H1 (cell line): Measurements from ENCODE around the gene HRH2. TPM values are rescaled to one million over a fixed set of nuclear protein-coding genes. Genes with fewer than 3 reads are reported as not detected.
A peak's percentile ranks its signal among the peaks of the same experiment; 100 is the strongest.

Experiments used
- CTCF ChIA-PET: fragments of 300-600 bp; sonication (Branson Sonifier 250); formaldehyde crosslinking; loops from one replicate; lab custom pipeline; 2021; ENCODE audit not compliant: partially characterized antibody; lab: Charles Lee
- POLR2A ChIA-PET: fragments of 300-600 bp; sonication (Branson Sonifier 250); formaldehyde crosslinking; loops from one replicate; lab custom pipeline; 2021; ENCODE audit warnings: inconsistent platforms; ENCODE audit not compliant: partially characterized antibody; lab: Charles Lee
- DNase-seq, 2 experiments: peaks; one replicate each; pipeline versions ENCODE4 v3.0.0 to v3.0.0-alpha.2; 2010 to 2022; ENCODE audit warnings: low spot score in 2 of 2, low read depth in 1 of 2, mixed read lengths in 1 of 2
- FAIRE-seq: peaks from 2 replicates; lab custom pipeline; 2011; peaks lifted over from hg19 to GRCh38; lab: Jason Lieb, UNC
- H2AFZ ChIP-seq: 2 replicates; pipeline ENCODE4 v1.8.1; 2012; ENCODE audit warnings: low read length, inconsistent platforms
- H2AK5ac ChIP-seq: 2 replicates; pipeline ENCODE4 v1.6.1; 2013; ENCODE audit warnings: low read depth, low read length
- H2BK120ac ChIP-seq: replicated peaks from 2 replicates; pipeline ENCODE3; 2013; ENCODE audit warnings: low read depth, low read length, inconsistent platforms
- H2BK12ac ChIP-seq: 2 replicates; pipeline ENCODE4 v1.6.1; 2013; ENCODE audit warnings: low read depth, low read length
- H2BK15ac ChIP-seq: 2 replicates; pipeline ENCODE4 v1.6.1; 2013; ENCODE audit warnings: low read length
- H2BK20ac ChIP-seq: 2 replicates; pipeline ENCODE4 v1.6.1; 2013; ENCODE audit warnings: low read length
- H2BK5ac ChIP-seq: 2 replicates; pipeline ENCODE4 v1.6.1; 2013; ENCODE audit warnings: low read depth, low read length
- H3K14ac ChIP-seq: 2 replicates; pipeline ENCODE4 v1.6.1; 2013; ENCODE audit warnings: inconsistent platforms; ENCODE audit not compliant: insufficient read length
- H3K18ac ChIP-seq: 2 replicates; pipeline ENCODE4 v1.6.1; 2013; ENCODE audit warnings: low read length; ENCODE audit errors: extremely low read depth
- H3K23ac ChIP-seq: 2 replicates; pipeline ENCODE4 v1.6.1; 2013; ENCODE audit warnings: inconsistent platforms; ENCODE audit not compliant: insufficient read length
- H3K23me2 ChIP-seq: 2 replicates; pipeline ENCODE4 v1.6.1; 2013; ENCODE audit warnings: low read depth, low read length
- H3K27ac ChIP-seq: 2 replicates; pipeline ENCODE4 v1.6.1; 2011; ENCODE audit warnings: low read depth, low read length, inconsistent platforms
- H3K27me3 ChIP-seq, 4 experiments: replicated peaks in 1 of 4; 1 replicate in 1 of 4; 2 replicates in 3 of 4; pipeline versions ENCODE4 v1.6.1 to v1.8.1; 2011 to 2013; ENCODE audit warnings: low read length in 3 of 4, mild to moderate bottlenecking in 3 of 4, inconsistent platforms in 2 of 4, mixed read lengths in 2 of 4, moderate library complexity in 1 of 4; ENCODE audit not compliant: control insufficient read depth in 3 of 4, insufficient read depth in 3 of 4; ENCODE audit errors: extremely low read depth in 1 of 4
- H3K36me3 ChIP-seq, 4 experiments: 2 replicates each; pipeline versions ENCODE4 v1.6.1 to v1.8.1; 2011 to 2013; ENCODE audit warnings: mild to moderate bottlenecking in 4 of 4, low read length in 3 of 4, moderate library complexity in 2 of 4, control low read depth in 1 of 4, inconsistent platforms in 1 of 4; ENCODE audit not compliant: insufficient read depth in 4 of 4, control insufficient read depth in 2 of 4
- H3K4ac ChIP-seq: replicated peaks from 2 replicates; pipeline ENCODE3; 2013; ENCODE audit warnings: low read length, low read depth, mixed read lengths, inconsistent platforms; ENCODE audit not compliant: insufficient read length
- H3K4me1 ChIP-seq, 4 experiments: replicated peaks in 1 of 4; 1 replicate in 1 of 4; 2 replicates in 3 of 4; pipeline versions ENCODE4 v1.6.1 to v1.8.1; 2011 to 2013; ENCODE audit warnings: low read length in 3 of 4, inconsistent platforms in 2 of 4, mixed read lengths in 1 of 4; ENCODE audit not compliant: insufficient read depth in 4 of 4, control insufficient read depth in 3 of 4
- H3K4me2 ChIP-seq, 2 experiments: 2 replicates each; pipeline versions ENCODE4 v1.6.1 to v1.8.1; 2011 to 2013; ENCODE audit warnings: low read depth in 2 of 2, low read length in 2 of 2, control low read depth in 1 of 2, inconsistent platforms in 1 of 2, mild to moderate bottlenecking in 1 of 2; ENCODE audit not compliant: insufficient read depth in 1 of 2
- H3K4me3 ChIP-seq, 4 experiments: fragments of 200-600, 300-600 bp in 1 of 4; sonication (generic), shearing (Covaris generic), sonication (Bioruptor Twin) in 1 of 4; 2 replicates each; pipeline versions ENCODE4 v1.5.1 to v1.8.1; 2011 to 2016; ENCODE audit warnings: low read length in 4 of 4, low read depth in 3 of 4, control low read depth in 2 of 4, inconsistent platforms in 2 of 4, mild to moderate bottlenecking in 2 of 4, mixed read lengths in 1 of 4, moderate library complexity in 1 of 4; ENCODE audit not compliant: insufficient read depth in 2 of 4; ENCODE audit errors: extremely low read depth in 1 of 4
- H3K56ac ChIP-seq: replicated peaks from 2 replicates; pipeline ENCODE3; 2013; ENCODE audit warnings: low read depth, mild to moderate bottlenecking, mixed read lengths, low read length, inconsistent platforms; ENCODE audit not compliant: insufficient read length
- H3K79me1 ChIP-seq: 2 replicates; pipeline ENCODE4 v1.6.1; 2013; ENCODE audit warnings: low read depth, low read length, control low read depth
- H3K79me2 ChIP-seq, 2 experiments: 2 replicates each; pipeline versions ENCODE4 v1.6.1 to v1.8.1; 2012 to 2013; ENCODE audit warnings: low read length in 2 of 2, mild to moderate bottlenecking in 2 of 2, inconsistent platforms in 1 of 2; ENCODE audit not compliant: insufficient read depth in 2 of 2, control insufficient read depth in 1 of 2
- H3K9ac ChIP-seq, 4 experiments: replicated peaks in 1 of 4; 1 replicate in 1 of 4; 2 replicates in 3 of 4; pipeline versions ENCODE4 v1.6.1 to v1.8.1; 2011 to 2013; ENCODE audit warnings: low read depth in 3 of 4, low read length in 3 of 4, control low read depth in 2 of 4, mild to moderate bottlenecking in 2 of 4, moderate library complexity in 2 of 4, inconsistent platforms in 1 of 4; ENCODE audit errors: extremely low read depth in 1 of 4
- H3K9me3 ChIP-seq, 2 experiments: 2 replicates each; pipeline versions ENCODE4 v1.6.1 to v1.8.1; 2012 to 2013; ENCODE audit warnings: mild to moderate bottlenecking in 2 of 2, moderate library complexity in 2 of 2, control low read depth in 1 of 2, inconsistent platforms in 1 of 2, low read depth in 1 of 2, low read length in 1 of 2, mixed read lengths in 1 of 2; ENCODE audit not compliant: insufficient read depth in 2 of 2
- H4K20me1 ChIP-seq, 2 experiments: replicated peaks in 1 of 2; 2 replicates each; pipeline versions ENCODE3 to v1.8.1; 2011 to 2013; ENCODE audit warnings: inconsistent platforms in 2 of 2, low read length in 2 of 2, mild to moderate bottlenecking in 1 of 2; ENCODE audit not compliant: insufficient read depth in 2 of 2, control insufficient read depth in 1 of 2
- H4K5ac ChIP-seq: 2 replicates; pipeline ENCODE4 v1.6.1; 2013; ENCODE audit warnings: low read length, low read depth, mixed read lengths, inconsistent platforms; ENCODE audit not compliant: insufficient read length
- H4K8ac ChIP-seq: 2 replicates; pipeline ENCODE4 v1.8.0; 2013; ENCODE audit warnings: mild to moderate bottlenecking, moderate library complexity, low read length, inconsistent platforms; ENCODE audit not compliant: insufficient read depth; ENCODE audit errors: extremely low read depth
- H4K91ac ChIP-seq: replicated peaks from 2 replicates; pipeline ENCODE3; 2013; ENCODE audit warnings: low read length, mixed read lengths, inconsistent platforms; ENCODE audit not compliant: insufficient read length
- CEBPB ChIP-seq: IDR thresholded peaks from 2 replicates; pipeline ENCODE4 v1.6.1; 2012; ENCODE audit warnings: low read depth, low read length
- CTBP2 ChIP-seq: IDR thresholded peaks from 2 replicates; pipeline ENCODE4 v1.7.0; 2011; ENCODE audit warnings: borderline replicate concordance, mild to moderate bottlenecking, moderate library complexity, mixed read lengths, low read length; ENCODE audit not compliant: insufficient read depth, insufficient read length
- RFX5 ChIP-seq: IDR thresholded peaks from 2 replicates; pipeline ENCODE4 v1.6.1; 2011; ENCODE audit warnings: low read depth, low read length, improper control_type of control experiment, borderline replicate concordance
- SAP30 ChIP-seq: fragments of 300-600 bp; sonication (generic); IDR thresholded peaks from 2 replicates; pipeline ENCODE4 v1.7.1; 2012; ENCODE audit warnings: low read length, moderate library complexity, mild to moderate bottlenecking, inconsistent platforms; ENCODE audit not compliant: insufficient read depth, insufficient replicate concordance
- SIRT6 ChIP-seq: IDR thresholded peaks from one replicate; pipeline ENCODE4 v1.7.1; 2012; ENCODE audit warnings: low read length, inconsistent platforms
- WGBS, 2 experiments: shearing (Covaris generic) in 1 of 2; methylation state at CpG; one replicate each; pipeline versions ENCODE4 v1.1.6 to v1.1.7; 2013 to 2015; ENCODE audit warnings: low lambda C conversion rate in 2 of 2, mixed read lengths in 2 of 2, inconsistent platforms in 1 of 2, low coverage in 1 of 2, missing lambda C conversion rate in 1 of 2; ENCODE audit not compliant: insufficient replicate concordance in 2 of 2, insufficient coverage in 1 of 2, insufficient read length in 1 of 2; ENCODE audit errors: extremely low coverage in 1 of 2, missing lambda C conversion rate in 1 of 2; 5-methylcytosine and 5-hydroxymethylcytosine counted together
- long read RNA-seq, 2 experiments: library from RNA in 1 of 2; library from capped mRNA in 1 of 2; stranded (forward); transcript quantifications; one replicate each; pipeline ENCODE4 v2.0.0, GENCODE V29; 2021; ENCODE audit warnings: inconsistent platforms in 1 of 2
- polyA minus RNA-seq, 3 experiments: library from RNA; depleted of rRNA, polyadenylated mRNA; stranded (reverse); fragments of >200 nt; gene quantifications; 1 replicate in 2 of 3; 2 replicates in 1 of 3; pipeline ENCODE4 v1.2.3, GENCODE V29; 2011
- polyA plus RNA-seq, 7 experiments: library from polyadenylated mRNA; depleted of rRNA in 3 of 7; stranded (reverse) in 5 of 7; unstranded in 2 of 7; fragments of >200 nt in 5 of 7; fragments of 200-250 nt in 2 of 7; gene quantifications; 1 replicate in 5 of 7; 2 replicates in 1 of 7; 4 replicates in 1 of 7; pipeline versions ENCODE4 v1.2.1 to v1.2.3, GENCODE V29; 2011 to 2013; ENCODE audit warnings: missing spikeins in 2 of 7, mixed read lengths in 2 of 7
- total RNA-seq: library from RNA; stranded (reverse); fragmentation: NEBNext Ultra II Directional; extraction: Animal tissue kit (Norgen Biotek cat#: 25700); gene quantifications from 2 replicates; pipeline ENCODE4 v1.2.1, GENCODE V29; 2021
- TF ChIP-seq, protein P1 (sequence below): IDR thresholded peaks from 2 replicates; pipeline ENCODE4 v1.6.1; 2012; ENCODE audit warnings: inconsistent platforms

Gene HRH2, protein sequence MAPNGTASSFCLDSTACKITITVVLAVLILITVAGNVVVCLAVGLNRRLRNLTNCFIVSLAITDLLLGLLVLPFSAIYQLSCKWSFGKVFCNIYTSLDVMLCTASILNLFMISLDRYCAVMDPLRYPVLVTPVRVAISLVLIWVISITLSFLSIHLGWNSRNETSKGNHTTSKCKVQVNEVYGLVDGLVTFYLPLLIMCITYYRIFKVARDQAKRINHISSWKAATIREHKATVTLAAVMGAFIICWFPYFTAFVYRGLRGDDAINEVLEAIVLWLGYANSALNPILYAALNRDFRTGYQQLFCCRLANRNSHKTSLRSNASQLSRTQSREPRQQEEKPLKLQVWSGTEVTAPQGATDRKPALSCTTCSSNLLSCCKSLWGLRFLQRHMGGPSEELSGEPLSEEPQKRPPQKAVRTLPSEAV
- 8.1 and 9.3 TPM in 2 replicates for total RNA-seq
- polyA plus RNA-seq (2011; rRNA removed): 7.8 and 10.2 TPM in 2 replicates
- 4.0 TPM for polyA plus RNA-seq (2011; cell fraction: cytosol; rRNA removed)
- 10.3 TPM for polyA plus RNA-seq (2011; cell fraction: nucleus; rRNA removed)
- 6.5 to 7.4 TPM (median 7.2 TPM) in 4 replicates for polyA plus RNA-seq (2012, experiment 1 of 2)
- polyA plus RNA-seq (2012, experiment 2 of 2): 5.5 TPM
- polyA plus RNA-seq (2013, experiment 1 of 2): 9.8 TPM
- polyA plus RNA-seq (2013, experiment 2 of 2): 9.8 TPM
- polyA minus RNA-seq (2011; rRNA and poly(A)+ RNA removed): 16.1 and 21.8 TPM in 2 replicates
- 5.1 TPM for polyA minus RNA-seq (2011; cell fraction: cytosol; rRNA and poly(A)+ RNA removed)
- 12.5 TPM for polyA minus RNA-seq (2011; cell fraction: nucleus; rRNA and poly(A)+ RNA removed)
- long read RNA-seq, experiment 1, partial matches to known transcripts: 0 of 7 reads
- long read RNA-seq, experiment 1, other reads (novel, unspliced or antisense): 6 of 7 reads
- long read RNA-seq, experiment 2, partial matches to known transcripts: 0 of 2 reads
- long read RNA-seq, experiment 2, other reads (novel, unspliced or antisense): 2 of 2 reads

DNA sequence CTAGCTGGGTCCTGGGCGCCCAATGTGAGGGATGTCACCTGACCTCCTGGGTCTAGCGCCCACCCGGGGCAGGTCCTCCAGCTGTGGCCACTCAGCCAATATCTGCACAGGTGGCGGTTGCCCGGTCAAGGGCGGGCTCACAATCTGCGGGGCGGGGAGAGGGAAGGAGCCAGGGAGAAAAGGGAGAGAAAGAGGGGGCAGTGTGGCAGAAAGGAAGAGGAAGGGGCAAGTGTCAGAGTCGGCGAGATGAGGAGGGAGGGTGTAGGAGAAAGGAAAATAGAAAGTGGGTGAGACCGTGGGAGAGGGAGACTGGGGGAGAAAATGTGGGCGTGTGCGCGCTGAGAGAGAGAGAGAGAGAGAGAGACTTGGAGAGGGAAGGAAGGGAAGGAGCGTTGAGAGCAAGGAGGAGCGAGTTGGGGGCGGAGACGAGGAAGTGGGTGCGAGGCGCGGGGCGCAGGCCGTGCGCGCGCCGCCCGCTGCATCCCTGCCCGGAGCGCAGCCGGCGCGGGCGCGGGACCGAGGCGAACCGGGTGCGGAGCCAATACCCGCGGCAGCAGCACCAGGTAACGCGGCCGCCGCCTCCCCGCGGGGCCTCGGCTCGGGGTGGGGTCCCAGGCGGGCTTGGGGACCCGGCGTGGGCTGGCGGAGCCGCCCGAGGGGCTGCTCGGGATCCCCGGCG lies at the start of gene HRH2:
Gene HRH2 (plus strand): TSS at position 479 of the 679 bp plus-strand sequence. CDS start 25,163 bp downstream, outside the sequence.
- no peak within 1 kb of the TSS for H3K14ac ChIP-seq
- no peaks in the 10 kb centered on the region for H3K9me3 ChIP-seq
- peak within 1 kb of the TSS; percentile 34; the same call in 1 of the 2 replicates for H2BK15ac ChIP-seq
- H2BK120ac ChIP-seq: no peak within 1 kb of the TSS
- no peaks in the 10 kb centered on the region for H4K20me1 ChIP-seq
- H4K8ac ChIP-seq: peak within 1 kb of the TSS; percentile 28
- no peak within 1 kb of the TSS for H3K56ac ChIP-seq
- H3K27ac ChIP-seq: no peak within 1 kb of the TSS
- H3K23me2 ChIP-seq: peaks cover 11% of the 10 kb centered on the region; the same call in 1 of the 2 replicates
- no peak for FAIRE-seq
- peak in 1 of 2 experiments; percentile 71 for DNase-seq
- H3K27me3 ChIP-seq: peaks cover 0 to 6% (median 0%) of the 10 kb centered on the region in 4 experiments; a peak in 5 of 7 replicates
- H3K4me3 ChIP-seq: peak within 1 kb of the TSS; percentile 51 to 83 (median 80)
- H3K4me2 ChIP-seq: peak within 1 kb of the TSS; percentile 94
- no peak within 1 kb of the TSS; the same call in 1 of the 2 replicates for H2BK5ac ChIP-seq
- peak within 1 kb of the TSS; percentile 85 for H3K18ac ChIP-seq
- peak within 1 kb of the TSS; percentile 62; the same call in 1 of the 2 replicates for H2BK12ac ChIP-seq
- no peak within 1 kb of the TSS for H2AK5ac ChIP-seq
- peaks cover 0 to 11% (median 2%) of the 10 kb centered on the region in 4 experiments; a peak in 5 of 7 replicates for H3K4me1 ChIP-seq
- peak within 1 kb of the TSS; percentile 7 for H4K5ac ChIP-seq
- 2% methylated on average over 36 of the region's 58 CpGs; no CpG with 5 or more reads in 1 of the 2 experiments for WGBS, 2 experiments
- ChIA-PET POLR2A (interaction anchor here (0.7 to 1.3 kb wide), 3 partner anchors 16 to 41 kb away, joined by 3 to 4 read pairs (median 3); no protein-coding TSS in a partner anchor), CTCF (interaction anchor here (0.7 to 3.6 kb wide), 6 partner anchors 8 to 124 kb away, joined by 3 to 14 read pairs (median 4); no protein-coding TSS in a partner anchor)
- no peaks in the 10 kb centered on the region for H3K79me2 ChIP-seq
- peak within 1 kb of the TSS; percentile 42; the same call in 1 of the 2 replicates for H2AFZ ChIP-seq
- no peaks in the 10 kb centered on the region for H3K36me3 ChIP-seq
- 0 out of 2 replicates have a peak within 1 kb of the TSS, but pooled peaks have one; percentile 49 for H2BK20ac ChIP-seq
- no peaks in the 10 kb centered on the region for H3K79me1 ChIP-seq
- peak within 1 kb of the TSS; percentile 26 for H4K91ac ChIP-seq
- H3K9ac ChIP-seq: peak within 1 kb of the TSS in 3 of 4 experiments; percentile 45 to 55 (median 50); a peak in 6 of 7 replicates
- H3K23ac ChIP-seq: no peak within 1 kb of the TSS
- no peak within 1 kb of the TSS for H3K4ac ChIP-seq
- no peak for TF ChIP-seq RFX5
- TF ChIP-seq CEBPB: no peak
- TF ChIP-seq CTBP2: peak; percentile 71
- TF ChIP-seq, protein P1, sequence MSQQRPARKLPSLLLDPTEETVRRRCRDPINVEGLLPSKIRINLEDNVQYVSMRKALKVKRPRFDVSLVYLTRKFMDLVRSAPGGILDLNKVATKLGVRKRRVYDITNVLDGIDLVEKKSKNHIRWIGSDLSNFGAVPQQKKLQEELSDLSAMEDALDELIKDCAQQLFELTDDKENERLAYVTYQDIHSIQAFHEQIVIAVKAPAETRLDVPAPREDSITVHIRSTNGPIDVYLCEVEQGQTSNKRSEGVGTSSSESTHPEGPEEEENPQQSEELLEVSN: no peak
- no peak for TF ChIP-seq SAP30
- TF ChIP-seq SIRT6: no peak
